ENCODE measurements around the gene CGB1.
"Not testable (repeated sequence)": the region's sequence is repeated elsewhere in the genome, so short reads cannot be mapped to it uniquely, and the experiment has no call there.

The CGB1 gene

DNA sequence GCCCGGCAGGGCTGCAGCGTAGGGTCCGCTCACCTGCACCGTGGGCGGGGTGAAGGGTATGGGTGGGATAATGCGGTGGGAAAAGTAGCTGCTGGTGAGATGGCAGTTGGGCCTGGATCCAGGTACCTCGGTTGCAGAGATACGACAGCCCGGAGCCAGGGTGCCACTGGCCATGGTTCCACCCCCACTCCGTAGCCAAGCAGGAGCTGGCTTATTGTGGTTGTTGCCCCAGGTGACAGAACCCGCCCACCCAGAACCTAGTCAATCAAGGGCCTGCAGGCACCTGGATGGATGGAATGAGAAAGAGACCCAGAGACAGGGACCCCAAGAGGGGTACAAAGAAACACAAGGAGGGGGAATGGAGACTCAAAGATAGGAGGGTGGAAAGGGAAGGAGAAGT is 16.4 kb downstream of the CGB1 start:
- TF ChIP-seq, protein P1, sequence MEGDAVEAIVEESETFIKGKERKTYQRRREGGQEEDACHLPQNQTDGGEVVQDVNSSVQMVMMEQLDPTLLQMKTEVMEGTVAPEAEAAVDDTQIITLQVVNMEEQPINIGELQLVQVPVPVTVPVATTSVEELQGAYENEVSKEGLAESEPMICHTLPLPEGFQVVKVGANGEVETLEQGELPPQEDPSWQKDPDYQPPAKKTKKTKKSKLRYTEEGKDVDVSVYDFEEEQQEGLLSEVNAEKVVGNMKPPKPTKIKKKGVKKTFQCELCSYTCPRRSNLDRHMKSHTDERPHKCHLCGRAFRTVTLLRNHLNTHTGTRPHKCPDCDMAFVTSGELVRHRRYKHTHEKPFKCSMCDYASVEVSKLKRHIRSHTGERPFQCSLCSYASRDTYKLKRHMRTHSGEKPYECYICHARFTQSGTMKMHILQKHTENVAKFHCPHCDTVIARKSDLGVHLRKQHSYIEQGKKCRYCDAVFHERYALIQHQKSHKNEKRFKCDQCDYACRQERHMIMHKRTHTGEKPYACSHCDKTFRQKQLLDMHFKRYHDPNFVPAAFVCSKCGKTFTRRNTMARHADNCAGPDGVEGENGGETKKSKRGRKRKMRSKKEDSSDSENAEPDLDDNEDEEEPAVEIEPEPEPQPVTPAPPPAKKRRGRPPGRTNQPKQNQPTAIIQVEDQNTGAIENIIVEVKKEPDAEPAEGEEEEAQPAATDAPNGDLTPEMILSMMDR (IDR thresholded peaks at IDR 0.05; ENCODE audit: unreplicated experiment in 3 of 3), result no peak
- Mint-ChIP-seq H3K9me3 (no peaks in the 10 kb centered on the region), H3K4me1 (peaks cover 7% of the 10 kb centered on the region), H3K4me3 (no peak overlapping the region), H3K27me3 (ENCODE audit: low read depth) (peaks cover 44% of the 10 kb centered on the region), H3K27ac (no peak overlapping the region), H3K36me3 (ENCODE audit: low read depth) (peaks cover 6% of the 10 kb centered on the region)

DNA sequence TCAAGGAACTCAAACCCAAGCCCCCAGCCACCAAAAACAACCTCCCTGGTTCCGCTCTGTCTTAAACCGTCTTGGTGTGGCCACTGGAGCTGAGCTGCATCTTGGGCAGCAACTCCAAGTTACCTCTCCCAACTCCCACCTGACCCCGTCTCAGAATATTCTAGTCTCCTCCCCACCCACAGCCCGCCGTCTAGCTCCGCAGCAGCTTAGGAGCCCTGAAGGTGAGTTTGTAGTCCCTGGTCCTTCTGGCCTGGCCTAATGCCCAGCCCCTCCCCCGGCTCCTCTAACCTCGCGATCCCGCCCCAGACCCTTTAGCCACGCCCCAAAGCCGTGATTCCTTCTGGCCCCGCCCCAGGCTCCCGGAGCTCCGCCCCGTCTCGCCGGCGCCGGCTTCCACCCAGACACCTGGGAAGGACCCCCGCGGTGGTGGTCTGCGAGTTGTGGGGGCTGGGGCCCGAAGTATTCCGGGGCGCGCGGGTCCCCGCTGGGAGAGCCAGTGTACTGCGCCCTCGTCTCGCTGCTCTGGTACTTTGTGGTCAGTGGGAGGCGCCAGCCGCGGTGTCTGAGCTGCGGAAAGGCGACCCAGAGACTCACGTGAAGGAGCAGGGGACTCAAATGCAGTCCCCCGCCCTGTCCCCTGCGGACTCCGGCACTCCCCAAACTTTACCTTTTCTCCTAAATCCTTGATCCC is 17.3 kb downstream of the CGB1 start:
- H3K9me3 Mint-ChIP-seq, result no peaks in the 10 kb centered on the region

DNA sequence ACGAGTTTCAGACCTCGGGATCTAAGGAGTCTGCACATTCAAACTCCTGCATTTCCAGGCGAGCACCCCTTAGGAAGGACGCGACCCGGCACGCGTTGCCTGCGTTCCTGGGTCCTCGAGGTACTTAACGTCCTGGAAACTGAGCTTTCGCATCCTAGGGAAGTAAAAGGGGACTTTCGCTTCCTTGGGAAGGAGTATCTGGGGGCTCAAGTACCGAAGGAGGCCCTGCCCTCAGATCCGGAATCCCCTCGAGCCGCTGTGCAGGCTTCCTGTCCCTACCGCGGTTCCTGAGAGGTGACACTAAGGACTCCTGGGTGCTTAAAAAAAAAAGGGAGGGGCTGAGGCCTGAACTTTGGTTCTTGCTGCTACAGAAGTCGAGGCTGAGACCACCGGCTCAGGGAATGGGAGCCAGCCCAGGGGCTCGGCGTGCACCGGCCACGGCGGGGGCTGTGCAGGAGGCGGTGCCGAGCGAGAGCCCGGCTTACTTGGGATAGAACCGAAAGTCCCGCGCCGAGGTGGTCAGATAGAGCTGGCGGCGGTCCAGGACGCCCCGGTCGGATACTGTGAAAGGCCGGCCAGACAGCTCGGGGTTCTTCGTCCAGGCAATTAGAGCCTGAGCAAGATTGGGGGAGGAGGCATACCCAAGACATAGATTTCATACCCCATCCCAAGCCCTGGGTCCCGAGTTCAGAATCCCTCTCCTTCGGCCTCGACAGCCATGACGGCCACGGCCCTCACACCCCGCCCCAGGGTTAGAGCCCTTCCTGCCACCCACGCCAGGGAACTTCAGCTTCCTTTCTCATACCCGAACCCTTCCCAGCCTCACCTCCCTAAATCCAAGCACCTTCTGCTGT is 18.1 kb downstream of the CGB1 start:
- not testable (repeated sequence) for H3K4me1 Mint-ChIP-seq, H3K27ac Mint-ChIP-seq, H3K9me3 Mint-ChIP-seq
- peaks cover 44% of the 10 kb centered on the region for H3K27me3 Mint-ChIP-seq (ENCODE audit: low read depth)
- peaks cover 11% of the 10 kb centered on the region for H3K36me3 Mint-ChIP-seq (ENCODE audit: low read depth)
- H3K4me3 Mint-ChIP-seq, result peak overlapping the region; percentile 57 to 62 (median 60)

More for the DNA sequence above, 17.3 kb downstream of the CGB1 start:
- Mint-ChIP-seq H3K27ac (no peak overlapping the region), H3K4me3 (peak overlapping the region; percentile 57 to 62 (median 60)), H3K4me1 (peaks cover 7% of the 10 kb centered on the region), H3K27me3 (ENCODE audit: low read depth) (peaks cover 44% of the 10 kb centered on the region), H3K36me3 (ENCODE audit: low read depth) (peaks cover 6% of the 10 kb centered on the region)
- TF ChIP-seq, protein P1 (IDR thresholded peaks at IDR 0.05; ENCODE audit: unreplicated experiment in 3 of 3), result no peak

DNA sequence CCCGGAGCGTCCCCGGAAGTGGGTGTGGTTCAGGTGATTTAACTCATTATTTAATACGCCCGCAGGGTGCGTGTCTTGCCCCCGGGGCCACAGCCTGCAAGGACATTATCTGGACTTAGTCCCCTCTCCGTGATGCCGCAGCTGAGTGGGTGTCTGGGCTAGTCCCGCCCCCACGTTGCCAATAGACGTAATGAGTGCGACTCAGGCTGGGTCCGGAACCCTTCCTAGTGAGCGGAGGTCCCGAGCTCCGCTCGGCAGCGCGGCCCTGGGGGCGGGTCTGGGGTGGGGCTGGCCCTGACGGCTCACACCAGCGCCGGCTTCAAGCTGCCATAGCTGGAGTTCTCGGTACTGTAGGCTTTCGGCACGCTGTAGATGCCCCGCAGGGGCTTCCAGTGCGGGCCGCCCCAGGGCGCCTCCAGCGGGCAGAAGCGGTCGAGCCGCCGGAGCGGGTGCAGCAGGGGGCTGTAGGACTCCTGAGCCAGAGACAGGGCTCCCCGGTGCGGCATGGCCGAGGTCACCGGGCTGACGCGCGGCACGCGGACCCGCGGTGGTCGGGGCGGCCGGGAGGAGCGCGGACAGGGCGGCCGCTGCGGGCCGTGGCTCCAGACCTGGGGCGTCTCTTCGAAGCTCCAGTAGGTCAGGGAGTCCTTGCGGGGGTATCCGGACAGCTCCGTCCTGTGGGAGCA is 18.9 kb downstream of the CGB1 start:
- TF ChIP-seq, protein P1 (IDR thresholded peaks at IDR 0.05; ENCODE audit: unreplicated experiment in 3 of 3), result peak; percentile 37 to 55 (median 49)

DNA sequence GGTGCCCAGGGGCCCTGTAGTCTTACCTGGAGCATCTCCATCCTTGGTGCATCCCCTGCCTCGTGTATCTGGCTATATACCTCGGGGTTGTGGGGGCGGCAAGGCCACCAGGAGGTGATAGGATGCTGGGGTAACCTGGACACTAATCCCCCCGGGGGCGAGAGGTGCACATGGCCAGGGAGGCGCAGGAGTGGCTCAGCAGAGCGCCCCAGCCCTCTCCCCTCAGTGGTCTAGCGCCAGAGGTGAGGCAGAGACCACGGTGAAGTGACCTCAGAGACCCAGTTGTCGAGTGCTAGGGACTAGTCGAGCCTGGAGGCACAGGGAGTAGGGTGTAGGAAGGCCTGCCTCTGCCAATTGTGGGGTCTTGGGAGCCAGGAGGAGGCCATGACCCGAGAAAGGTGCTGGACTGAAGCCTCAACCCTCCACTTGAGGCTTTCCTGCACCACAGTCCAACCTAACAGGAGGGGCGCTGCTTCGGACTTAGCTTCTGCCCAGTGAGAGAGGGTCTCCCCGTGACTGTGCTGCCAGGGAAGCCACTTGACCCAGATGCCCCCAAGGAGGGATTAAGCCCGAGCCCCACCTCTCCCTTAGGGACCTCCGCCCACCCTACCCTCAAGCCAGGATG is 19.5 kb downstream of the CGB1 start, which contains the start of gene LHB:
TSS of gene LHB (minus strand) at position 51 of the 625 bp plus-strand sequence. CDS start at position 41, 10 bp downstream.
- H3K27ac Mint-ChIP-seq, result no peak within 1 kb of the TSS
- peaks cover 7% of the 10 kb centered on the region for H3K4me1 Mint-ChIP-seq
- H3K36me3 Mint-ChIP-seq (ENCODE audit: low read depth), result peaks cover 15% of the 10 kb centered on the region
- TF ChIP-seq, protein P1 (IDR thresholded peaks at IDR 0.05; ENCODE audit: unreplicated experiment in 3 of 3), result no peak
- H3K4me3 Mint-ChIP-seq, result peak within 1 kb of the TSS in 2 of 3 experiments; percentile 32 to 52
- no peaks in the 10 kb centered on the region for H3K9me3 Mint-ChIP-seq
- peaks cover 42% of the 10 kb centered on the region for H3K27me3 Mint-ChIP-seq (ENCODE audit: low read depth)

More for the DNA sequence above, 18.9 kb downstream of the CGB1 start:
- Mint-ChIP-seq H3K4me3 (peak overlapping the region in 1 of 3 experiments; percentile 38), H3K36me3 (ENCODE audit: low read depth) (peaks cover 11% of the 10 kb centered on the region), H3K27ac (no peak overlapping the region), H3K4me1 (peaks cover 7% of the 10 kb centered on the region), H3K27me3 (ENCODE audit: low read depth) (peaks cover 44% of the 10 kb centered on the region), H3K9me3 (no peaks in the 10 kb centered on the region)

All from nephron (organoid).